Measurements from ENCODE around the gene CFAP53.

DNA sequence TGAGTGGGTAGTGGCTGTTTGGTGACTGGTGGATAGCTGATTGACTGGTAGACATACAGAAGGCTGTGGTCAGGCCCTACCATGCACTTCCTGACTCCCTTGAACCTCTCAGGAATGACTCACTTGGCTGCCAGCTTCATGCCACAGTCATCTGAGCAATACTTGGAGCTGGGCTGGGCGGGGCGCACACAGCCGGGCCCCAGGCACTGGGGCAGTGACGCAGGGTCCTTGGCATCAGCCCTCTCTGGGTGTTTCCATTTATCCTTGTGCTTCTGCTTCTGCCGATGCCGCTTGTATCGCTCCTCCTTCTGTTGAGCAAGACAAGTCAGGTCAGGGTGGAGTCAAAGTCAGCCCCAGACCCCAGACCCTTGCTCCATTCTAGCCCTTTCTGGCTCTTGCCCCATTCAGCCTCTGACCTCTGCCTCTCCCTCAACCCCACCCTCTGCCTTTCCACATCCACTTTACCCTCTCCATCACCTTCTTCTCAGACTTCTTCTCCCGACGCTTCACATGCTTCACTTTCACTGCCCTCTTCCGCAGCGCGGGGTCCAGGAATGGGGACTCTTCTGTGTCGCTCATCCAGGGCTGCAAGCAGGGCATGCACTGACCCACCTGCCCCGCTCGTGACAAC lies 18.1 kb upstream of the CFAP53 start:
- no peak for TF ChIP-seq RBAK (CRISPR knock-in tag; IDR thresholded peaks at IDR 0.05)
- no peak for TF ChIP-seq ZNF660 (CRISPR knock-in tag; IDR thresholded peaks at IDR 0.05; ENCODE audit: borderline replicate concordance, low read depth)
- no peak for TF ChIP-seq GLI4 (CRISPR knock-in tag; IDR thresholded peaks at IDR 0.05; ENCODE audit: borderline replicate concordance)
- no peak for TF ChIP-seq ZNF331 (CRISPR knock-in tag; IDR thresholded peaks at IDR 0.05)
- TF ChIP-seq, protein P1, sequence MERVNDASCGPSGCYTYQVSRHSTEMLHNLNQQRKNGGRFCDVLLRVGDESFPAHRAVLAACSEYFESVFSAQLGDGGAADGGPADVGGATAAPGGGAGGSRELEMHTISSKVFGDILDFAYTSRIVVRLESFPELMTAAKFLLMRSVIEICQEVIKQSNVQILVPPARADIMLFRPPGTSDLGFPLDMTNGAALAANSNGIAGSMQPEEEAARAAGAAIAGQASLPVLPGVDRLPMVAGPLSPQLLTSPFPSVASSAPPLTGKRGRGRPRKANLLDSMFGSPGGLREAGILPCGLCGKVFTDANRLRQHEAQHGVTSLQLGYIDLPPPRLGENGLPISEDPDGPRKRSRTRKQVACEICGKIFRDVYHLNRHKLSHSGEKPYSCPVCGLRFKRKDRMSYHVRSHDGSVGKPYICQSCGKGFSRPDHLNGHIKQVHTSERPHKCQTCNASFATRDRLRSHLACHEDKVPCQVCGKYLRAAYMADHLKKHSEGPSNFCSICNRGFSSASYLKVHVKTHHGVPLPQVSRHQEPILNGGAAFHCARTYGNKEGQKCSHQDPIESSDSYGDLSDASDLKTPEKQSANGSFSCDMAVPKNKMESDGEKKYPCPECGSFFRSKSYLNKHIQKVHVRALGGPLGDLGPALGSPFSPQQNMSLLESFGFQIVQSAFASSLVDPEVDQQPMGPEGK (CRISPR knock-in tag; IDR thresholded peaks at IDR 0.05), result no peak
- no peak for TF ChIP-seq SRF (IDR thresholded peaks at IDR 0.05; ENCODE audit: low read depth, low read length)
- TF ChIP-seq, protein P2, sequence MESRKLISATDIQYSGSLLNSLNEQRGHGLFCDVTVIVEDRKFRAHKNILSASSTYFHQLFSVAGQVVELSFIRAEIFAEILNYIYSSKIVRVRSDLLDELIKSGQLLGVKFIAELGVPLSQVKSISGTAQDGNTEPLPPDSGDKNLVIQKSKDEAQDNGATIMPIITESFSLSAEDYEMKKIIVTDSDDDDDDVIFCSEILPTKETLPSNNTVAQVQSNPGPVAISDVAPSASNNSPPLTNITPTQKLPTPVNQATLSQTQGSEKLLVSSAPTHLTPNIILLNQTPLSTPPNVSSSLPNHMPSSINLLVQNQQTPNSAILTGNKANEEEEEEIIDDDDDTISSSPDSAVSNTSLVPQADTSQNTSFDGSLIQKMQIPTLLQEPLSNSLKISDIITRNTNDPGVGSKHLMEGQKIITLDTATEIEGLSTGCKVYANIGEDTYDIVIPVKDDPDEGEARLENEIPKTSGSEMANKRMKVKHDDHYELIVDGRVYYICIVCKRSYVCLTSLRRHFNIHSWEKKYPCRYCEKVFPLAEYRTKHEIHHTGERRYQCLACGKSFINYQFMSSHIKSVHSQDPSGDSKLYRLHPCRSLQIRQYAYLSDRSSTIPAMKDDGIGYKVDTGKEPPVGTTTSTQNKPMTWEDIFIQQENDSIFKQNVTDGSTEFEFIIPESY (CRISPR knock-in tag; IDR thresholded peaks at IDR 0.05), result no peak
- no peak for TF ChIP-seq HNRNPL (IDR thresholded peaks at IDR 0.05; ENCODE audit: low read depth, low read length)
- TF ChIP-seq MYC (CRISPR knock-in tag; IDR thresholded peaks at IDR 0.05; ENCODE audit: borderline replicate concordance), result no peak
- TF ChIP-seq, protein P3, sequence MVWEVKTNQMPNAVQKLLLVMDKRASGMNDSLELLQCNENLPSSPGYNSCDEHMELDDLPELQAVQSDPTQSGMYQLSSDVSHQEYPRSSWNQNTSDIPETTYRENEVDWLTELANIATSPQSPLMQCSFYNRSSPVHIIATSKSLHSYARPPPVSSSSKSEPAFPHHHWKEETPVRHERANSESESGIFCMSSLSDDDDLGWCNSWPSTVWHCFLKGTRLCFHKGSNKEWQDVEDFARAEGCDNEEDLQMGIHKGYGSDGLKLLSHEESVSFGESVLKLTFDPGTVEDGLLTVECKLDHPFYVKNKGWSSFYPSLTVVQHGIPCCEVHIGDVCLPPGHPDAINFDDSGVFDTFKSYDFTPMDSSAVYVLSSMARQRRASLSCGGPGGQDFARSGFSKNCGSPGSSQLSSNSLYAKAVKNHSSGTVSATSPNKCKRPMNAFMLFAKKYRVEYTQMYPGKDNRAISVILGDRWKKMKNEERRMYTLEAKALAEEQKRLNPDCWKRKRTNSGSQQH (CRISPR knock-in tag; IDR thresholded peaks at IDR 0.05; ENCODE audit: low read depth), result no peak
- TF ChIP-seq POLR2AphosphoS2 (IDR thresholded peaks at IDR 0.05; ENCODE audit: low read depth, low read length), result no peak
- TF ChIP-seq POLR2A (IDR thresholded peaks at IDR 0.05; ENCODE audit: insufficient read depth in 1 of 2, low read depth in 2 of 2, low read length in 2 of 2), result no peak
